Ascending aorta (tissue), 2 donors: ENCODE data around the gene MLLT10. TPM values are rescaled to one million over a fixed set of nuclear protein-coding genes. Genes with fewer than 3 reads are reported as not detected.

ENCODE experiments used
- DNase-seq, 2 donors: peaks; one replicate each; pipeline ENCODE4 v3.0.0-alpha.2; 2019; ENCODE audit warnings: low spot score in 2 of 2
- H3K27ac ChIP-seq, 2 donors: fragments of 200-600 bp; sonication (generic); one replicate each; pipeline ENCODE4 v1.5.1; 2016 to 2017; ENCODE audit warnings: mild to moderate bottlenecking in 1 of 2
- H3K27me3 ChIP-seq: fragments of 200-600 bp; sonication (generic); one replicate; pipeline ENCODE4 v1.5.1; 2017
- H3K36me3 ChIP-seq, 2 donors: fragments of 200-600 bp; sonication (generic); one replicate each; pipeline ENCODE4 v1.5.1; 2016
- H3K4me1 ChIP-seq, 2 donors: fragments of 200-600 bp; sonication (generic); one replicate each; pipeline ENCODE4 v1.5.1; 2016 to 2017; ENCODE audit warnings: mild to moderate bottlenecking in 1 of 2
- H3K4me3 ChIP-seq, 2 donors: fragments of 200-600 bp; sonication (generic); one replicate each; pipeline ENCODE4 v1.5.1; 2016 to 2017; ENCODE audit warnings: mild to moderate bottlenecking in 1 of 2
- H3K9me3 ChIP-seq, 2 donors: fragments of 200-600 bp; sonication (generic); one replicate each; pipeline ENCODE4 v1.5.1; 2016
- intact Hi-C: fragments of 100-400 bp; cut with DNase I; formaldehyde crosslinking; loops from one replicate; pipeline ENCODE4 v1.15.1; 2023
- total RNA-seq: library from RNA; depleted of rRNA; stranded (reverse); fragments of >200 nt; gene quantifications from one replicate; pipeline ENCODE4 v1.1.0, GENCODE V29; 2016
- TF ChIP-seq, protein P1 (sequence below), 3 experiments: fragments of 200-600 bp in 2 of 3; fragments of 450-650 bp in 1 of 3; sonication (generic) in 2 of 3; IDR thresholded peaks; one replicate each; pipeline ENCODE4 v1.5.1; 2016 to 2019; ENCODE audit warnings: antibody characterized with exemption in 3 of 3, mild to moderate bottlenecking in 1 of 3, moderate library complexity in 1 of 3

The MLLT10 gene
- 16.3 TPM for total RNA-seq

GRCh38 chr10:21533467-21534279 lies at the start of gene MLLT10:
TSS of gene MLLT10 (plus strand) at chr10:21534232. CDS start at chr10:21534645, 413 bp downstream.
- DNase-seq, result peak; percentile 82 to 96
- TF ChIP-seq, protein P1, sequence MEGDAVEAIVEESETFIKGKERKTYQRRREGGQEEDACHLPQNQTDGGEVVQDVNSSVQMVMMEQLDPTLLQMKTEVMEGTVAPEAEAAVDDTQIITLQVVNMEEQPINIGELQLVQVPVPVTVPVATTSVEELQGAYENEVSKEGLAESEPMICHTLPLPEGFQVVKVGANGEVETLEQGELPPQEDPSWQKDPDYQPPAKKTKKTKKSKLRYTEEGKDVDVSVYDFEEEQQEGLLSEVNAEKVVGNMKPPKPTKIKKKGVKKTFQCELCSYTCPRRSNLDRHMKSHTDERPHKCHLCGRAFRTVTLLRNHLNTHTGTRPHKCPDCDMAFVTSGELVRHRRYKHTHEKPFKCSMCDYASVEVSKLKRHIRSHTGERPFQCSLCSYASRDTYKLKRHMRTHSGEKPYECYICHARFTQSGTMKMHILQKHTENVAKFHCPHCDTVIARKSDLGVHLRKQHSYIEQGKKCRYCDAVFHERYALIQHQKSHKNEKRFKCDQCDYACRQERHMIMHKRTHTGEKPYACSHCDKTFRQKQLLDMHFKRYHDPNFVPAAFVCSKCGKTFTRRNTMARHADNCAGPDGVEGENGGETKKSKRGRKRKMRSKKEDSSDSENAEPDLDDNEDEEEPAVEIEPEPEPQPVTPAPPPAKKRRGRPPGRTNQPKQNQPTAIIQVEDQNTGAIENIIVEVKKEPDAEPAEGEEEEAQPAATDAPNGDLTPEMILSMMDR (IDR thresholded peaks at IDR 0.05), result peak; percentile 37 to 48 (median 42)
- Histone ChIP-seq H3K9me3 (no peaks in the 10 kb centered on the region), H3K4me1 (peaks cover 0 to 10% of the 10 kb centered on the region in 2 donors), H3K4me3 (peak within 1 kb of the TSS; percentile 81 to 93), H3K27me3 (no peaks in the 10 kb centered on the region), H3K27ac (peak within 1 kb of the TSS; percentile 89 to 94), H3K36me3 (peaks cover 0 to 5% of the 10 kb centered on the region in 2 donors)
- intact Hi-C loops, result loop anchor here (1.0 to 10.0 kb wide), 5 partner anchors 17 to 809 kb away; partner anchors contain the start of gene DNAJC1

DNA sequence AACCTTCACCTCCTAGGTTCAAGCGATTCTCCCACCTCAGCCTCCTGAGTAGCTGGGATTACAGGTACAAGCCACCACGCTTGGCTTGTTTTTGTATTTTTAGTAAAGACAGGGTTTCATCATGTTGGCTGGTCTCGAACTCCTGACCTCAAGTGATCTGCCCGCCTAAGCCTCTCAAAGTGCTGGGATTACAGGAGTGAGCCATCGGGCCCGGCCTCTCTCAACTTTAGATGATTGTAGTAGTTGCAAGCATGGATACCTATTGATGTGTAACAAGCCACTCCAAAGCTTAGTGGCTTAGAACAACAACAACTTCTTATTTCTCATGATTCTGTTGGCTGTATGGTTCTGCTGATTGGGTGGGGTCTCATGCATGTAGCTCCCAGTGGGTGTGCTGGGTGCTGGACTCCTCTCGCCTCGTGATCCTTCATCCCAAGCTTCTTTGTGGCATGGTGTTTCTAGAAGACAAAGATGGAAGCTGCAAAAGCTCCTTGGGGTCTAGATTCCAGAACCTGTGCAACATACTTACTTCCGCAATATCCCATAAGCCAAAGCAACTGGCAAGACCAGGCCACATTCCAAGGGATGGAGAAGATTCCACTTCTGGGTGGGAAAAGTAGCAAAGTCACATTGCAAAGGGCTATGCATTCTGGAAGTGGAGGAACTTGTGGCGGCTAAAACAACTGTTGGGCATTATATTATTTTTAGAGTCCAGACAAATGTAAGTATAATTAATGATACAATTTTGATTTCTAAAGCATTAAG lies 46.4 kb upstream of the MLLT10 start:
- no peaks in the 10 kb centered on the region for H3K27me3 ChIP-seq
- H3K9me3 ChIP-seq, result no peaks in the 10 kb centered on the region
- TF ChIP-seq, protein P1 (IDR thresholded peaks at IDR 0.05), result no peak
- H3K4me1 ChIP-seq, result no peaks in the 10 kb centered on the region
- no peak overlapping the region for H3K27ac ChIP-seq
- DNase-seq, result no peak
- no peak overlapping the region for H3K4me3 ChIP-seq
- H3K36me3 ChIP-seq, result no peaks in the 10 kb centered on the region
- intact Hi-C loops, result no loop called here

DNA sequence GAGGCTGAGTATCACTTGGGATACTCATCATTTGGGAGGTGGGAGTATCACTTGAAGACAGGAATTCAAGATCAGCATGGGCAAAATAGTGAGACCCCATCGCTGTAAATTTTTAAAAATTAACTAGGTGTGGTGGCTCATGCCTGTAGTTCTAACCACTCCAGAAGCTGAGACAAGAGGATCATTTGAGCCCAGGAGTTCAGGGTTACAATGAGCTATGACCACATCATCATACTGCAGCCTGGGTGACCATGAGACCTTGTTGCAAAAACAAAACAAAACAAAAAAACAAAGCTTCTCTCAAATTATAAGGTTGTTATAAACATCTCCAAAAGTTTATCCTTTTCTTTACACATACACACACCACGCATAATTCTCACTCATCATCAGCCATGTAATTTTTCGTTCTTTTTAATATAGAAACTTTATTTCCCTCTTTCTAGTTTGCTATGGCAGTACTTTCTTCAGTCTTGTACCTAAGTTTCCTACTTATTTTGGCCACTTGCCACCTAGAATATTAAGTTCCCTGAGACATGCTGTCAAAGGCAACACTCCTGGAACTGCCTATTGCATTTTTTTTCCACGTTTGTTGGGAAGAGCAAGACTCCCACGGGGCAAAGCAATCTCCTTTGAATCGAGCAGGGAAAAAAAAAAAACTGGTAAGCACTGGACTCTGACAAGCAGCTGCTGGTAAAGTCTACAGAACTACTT lies 45.6 kb upstream of the MLLT10 start:
- H3K36me3 ChIP-seq, result no peaks in the 10 kb centered on the region
- H3K4me3 ChIP-seq, result no peak overlapping the region
- DNase-seq, result no peak
- intact Hi-C loops, result no loop called here
- no peaks in the 10 kb centered on the region for H3K9me3 ChIP-seq
- TF ChIP-seq, protein P1 (IDR thresholded peaks at IDR 0.05), result no peak
- H3K27me3 ChIP-seq, result no peaks in the 10 kb centered on the region
- no peaks in the 10 kb centered on the region for H3K4me1 ChIP-seq
- H3K27ac ChIP-seq, result no peak overlapping the region

DNA sequence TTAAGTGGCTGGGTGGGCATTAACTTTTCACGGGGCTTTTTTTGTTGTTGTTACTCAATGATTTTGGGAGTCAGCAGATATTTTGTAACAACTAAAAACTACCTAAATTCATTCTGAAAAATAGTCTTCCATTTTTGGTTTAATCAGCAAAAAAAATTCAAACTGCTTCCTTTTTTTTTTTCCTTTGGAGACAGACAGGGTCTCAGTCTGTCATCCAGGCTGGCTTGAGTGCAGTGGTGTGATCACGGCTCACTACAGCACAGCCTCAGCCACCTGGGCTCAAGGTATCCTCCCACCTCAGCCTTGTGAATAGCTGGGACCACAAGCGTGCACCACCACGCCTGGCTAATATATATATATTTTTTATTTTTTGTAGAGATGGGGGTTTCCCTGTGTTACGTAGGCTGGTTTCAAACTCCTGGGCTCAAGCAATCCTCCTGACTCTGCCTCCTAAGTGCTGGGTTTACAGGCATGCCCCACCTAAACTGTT lies 45.0 kb upstream of the MLLT10 start:
- Histone ChIP-seq H3K4me1 (no peaks in the 10 kb centered on the region), H3K27ac (no peak overlapping the region), H3K4me3 (no peak overlapping the region), H3K27me3 (no peaks in the 10 kb centered on the region), H3K9me3 (no peaks in the 10 kb centered on the region), H3K36me3 (no peaks in the 10 kb centered on the region)
- no peak for DNase-seq
- TF ChIP-seq, protein P1 (IDR thresholded peaks at IDR 0.05), result no peak
- intact Hi-C loops, result no loop called here

DNA sequence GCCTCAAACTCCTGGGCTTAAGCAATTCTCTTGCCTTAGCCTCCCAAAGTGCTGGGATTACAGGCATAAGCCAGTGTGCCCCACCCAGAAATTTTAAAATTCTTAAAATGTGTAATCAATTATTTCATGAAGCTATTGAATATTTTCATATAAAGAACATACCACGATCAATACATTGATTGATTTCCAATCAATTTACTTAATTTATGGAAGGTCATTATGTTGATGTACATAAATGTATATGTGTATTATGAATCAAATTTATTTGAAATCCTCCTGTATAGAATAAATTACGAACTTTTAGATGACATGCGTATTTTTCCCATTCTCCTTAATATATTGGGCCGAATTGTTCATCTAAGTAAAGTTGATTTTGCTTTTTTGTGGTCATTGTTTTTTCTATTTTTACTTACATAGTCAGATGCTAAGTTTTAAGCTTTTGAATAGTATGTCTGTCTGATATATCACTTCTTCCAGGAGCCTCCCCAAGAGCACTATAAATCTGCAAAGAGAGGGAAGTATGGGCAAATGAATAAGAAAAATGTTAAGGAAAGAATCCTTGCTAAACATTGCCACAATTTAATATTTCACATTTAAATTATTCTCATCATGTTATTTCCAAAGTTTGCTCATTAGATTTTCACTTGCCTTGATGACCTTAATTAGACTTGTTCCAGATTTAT lies 43.9 kb upstream of the MLLT10 start:
- Histone ChIP-seq H3K36me3 (no peaks in the 10 kb centered on the region), H3K27ac (no peak overlapping the region), H3K9me3 (no peaks in the 10 kb centered on the region), H3K4me3 (no peak overlapping the region), H3K27me3 (no peaks in the 10 kb centered on the region), H3K4me1 (peaks cover 0 to 3% of the 10 kb centered on the region in 2 donors)
- intact Hi-C loops, result loop anchor here (10.0 kb wide), 1 partner anchor 765 kb away; no protein-coding TSS in a partner anchor
- no peak for DNase-seq
- TF ChIP-seq, protein P1 (IDR thresholded peaks at IDR 0.05), result no peak
